ENCODE data around the gene MIA.
"Not testable (repeated sequence)": the region's sequence is repeated elsewhere in the genome, so short reads cannot be mapped to it uniquely, and the experiment has no call there.

The MIA gene

GRCh38 chr19:40822704-40823553, 47.6 kb downstream of the MIA start:
- DNase-seq (ENCODE audit: low spot score): not testable (repeated sequence)

- DNase-seq (ENCODE audit: low spot score): not testable (repeated sequence)
Measured at GRCh38 chr19:40824916-40825315, 49.6 kb downstream of the MIA start.

- DNase-seq (ENCODE audit: low spot score): not testable (repeated sequence)
Measured at GRCh38 chr19:40825460-40826095, 50.3 kb downstream of the MIA start.

- not testable (repeated sequence) for DNase-seq (ENCODE audit: low spot score)
Measured at GRCh38 chr19:40826312-40826698, 51.0 kb downstream of the MIA start.

- DNase-seq (ENCODE audit: low spot score): not testable (repeated sequence)
Measured at GRCh38 chr19:40826699-40827385, 51.5 kb downstream of the MIA start.

All from COLO829 (cell line).